ENCODE measurements around the gene LRP1. TPM values are rescaled to one million over a fixed set of nuclear protein-coding genes. Genes with fewer than 3 reads are reported as not detected.

The LRP1 gene
- total RNA-seq, 1 experiment from 2014 or later, result 25.1 TPM

- DNase-seq (ENCODE audit: low spot score), result no peak
- in situ Hi-C loops (cut with HindIII; ENCODE audit: low sequenced_read_pairs), result no loop called here
Observed at GRCh38 chr12:57224973-57225679, 96.8 kb downstream of the LRP1 start.

GRCh38 chr12:57225680-57226210 is 97.5 kb downstream of the LRP1 start:
- in situ Hi-C loops (cut with HindIII; ENCODE audit: low sequenced_read_pairs), result no loop called here
- DNase-seq (ENCODE audit: low spot score), result no peak

GRCh38 chr12:57226588-57227314 is 98.5 kb downstream of the LRP1 start:
- in situ Hi-C loops (cut with HindIII; ENCODE audit: low sequenced_read_pairs), result no loop called here
- no peak for DNase-seq (ENCODE audit: low spot score)

- no peak for DNase-seq (ENCODE audit: low spot score)
- in situ Hi-C loops (cut with HindIII; ENCODE audit: low sequenced_read_pairs), result no loop called here
Observed at GRCh38 chr12:57227315-57228115, 99.2 kb downstream of the LRP1 start.

GRCh38 chr12:57229046-57229633 is 100.9 kb downstream of the LRP1 start:
- in situ Hi-C loops (cut with HindIII; ENCODE audit: low sequenced_read_pairs), result no loop called here
- DNase-seq (ENCODE audit: low spot score), result peak; percentile 59

- peak; percentile 97 for DNase-seq (ENCODE audit: low spot score)
- in situ Hi-C loops (cut with HindIII; ENCODE audit: low sequenced_read_pairs), result no loop called here
Observed at GRCh38 chr12:57229634-57230380, 101.5 kb downstream of the LRP1 start, which contains the start of gene SHMT2. TSS of gene SHMT2 (plus strand) at chr12:57229711. CDS start at chr12:57229779, 68 bp downstream.

GRCh38 chr12:57230381-57231155 is 102.3 kb downstream of the LRP1 start:
- in situ Hi-C loops (cut with HindIII; ENCODE audit: low sequenced_read_pairs), result no loop called here
- DNase-seq (ENCODE audit: low spot score), result peak; percentile 39

GRCh38 chr12:57231276-57232021 is 103.2 kb downstream of the LRP1 start:
- in situ Hi-C loops (cut with HindIII; ENCODE audit: low sequenced_read_pairs), result no loop called here
- DNase-seq (ENCODE audit: low spot score), result no peak

- no peak for DNase-seq (ENCODE audit: low spot score)
- in situ Hi-C loops (cut with HindIII; ENCODE audit: low sequenced_read_pairs), result no loop called here
Observed at GRCh38 chr12:57232156-57232756, 104.0 kb downstream of the LRP1 start.

- in situ Hi-C loops (cut with HindIII; ENCODE audit: low sequenced_read_pairs), result no loop called here
- DNase-seq (ENCODE audit: low spot score), result no peak
Observed at GRCh38 chr12:57233357-57234232, 105.3 kb downstream of the LRP1 start.

GRCh38 chr12:57234233-57234570 is 105.9 kb downstream of the LRP1 start:
- in situ Hi-C loops (cut with HindIII; ENCODE audit: low sequenced_read_pairs), result no loop called here

GRCh38 chr12:57234571-57235016 is 106.3 kb downstream of the LRP1 start:
- in situ Hi-C loops (cut with HindIII; ENCODE audit: low sequenced_read_pairs), result no loop called here
- no peak for DNase-seq (ENCODE audit: low spot score)

More at GRCh38 chr12:57234233-57234570, 105.9 kb downstream of the LRP1 start:
- DNase-seq (ENCODE audit: low spot score), result no peak

GRCh38 chr12:57235017-57235727 is 106.9 kb downstream of the LRP1 start:
- in situ Hi-C loops (cut with HindIII; ENCODE audit: low sequenced_read_pairs), result no loop called here
- DNase-seq (ENCODE audit: low spot score), result no peak

- no peak for DNase-seq (ENCODE audit: low spot score)
- in situ Hi-C loops (cut with HindIII; ENCODE audit: low sequenced_read_pairs), result no loop called here
Observed at GRCh38 chr12:57235728-57236131, 107.4 kb downstream of the LRP1 start.

GRCh38 chr12:57236201-57236924 is 108.1 kb downstream of the LRP1 start:
- in situ Hi-C loops (cut with HindIII; ENCODE audit: low sequenced_read_pairs), result no loop called here
- no peak for DNase-seq (ENCODE audit: low spot score)

Measured in G401 (cell line).